Chondrocyte (in vitro differentiated cells): ENCODE measurements around the gene FAM83F. TPM values are rescaled to one million over a fixed set of nuclear protein-coding genes. Genes with fewer than 3 reads are reported as not detected.

Source experiments
- DNase-seq: peaks from one replicate; pipeline ENCODE4 v3.0.0; 2021; ENCODE audit warnings: mixed read lengths, low spot score
- H3K27ac Mint-ChIP-seq: one replicate; pipeline ENCODE4 v1.8.0; 2021; ENCODE audit warnings: mild to moderate bottlenecking, moderate library complexity, mixed read lengths; ENCODE audit not compliant: unreplicated experiment
- H3K27me3 Mint-ChIP-seq: 2 replicates; pipeline ENCODE4 v1.8.0; 2021; ENCODE audit warnings: low read depth, mixed read lengths
- H3K36me3 Mint-ChIP-seq: 2 replicates; pipeline ENCODE4 v1.8.0; 2021; ENCODE audit warnings: low read depth, mixed read lengths
- H3K4me1 Mint-ChIP-seq: 2 replicates; pipeline ENCODE4 v1.8.0; 2021; ENCODE audit warnings: low read depth, mild to moderate bottlenecking, mixed read lengths
- H3K4me3 Mint-ChIP-seq: one replicate; pipeline ENCODE4 v1.8.0; 2021; ENCODE audit warnings: mild to moderate bottlenecking, moderate library complexity, mixed read lengths; ENCODE audit not compliant: unreplicated experiment
- H3K9me3 Mint-ChIP-seq: 2 replicates; pipeline ENCODE4 v1.8.0; 2021; ENCODE audit warnings: low read depth, mixed read lengths
- total RNA-seq: library from RNA; stranded (reverse); gene quantifications from 3 replicates; pipeline ENCODE4 v1.2.1, GENCODE V29; 2021
- TF ChIP-seq, protein P1 (sequence below): fragments of 200-600 bp; sonication (generic); IDR thresholded peaks from 2 replicates; pipeline ENCODE4 v1.5.0; 2021; ENCODE audit warnings: antibody characterized with exemption, mild to moderate bottlenecking, moderate library complexity

Gene FAM83F
- total RNA-seq, 1 donor from 2014 or later, result 0.22 TPM

DNA sequence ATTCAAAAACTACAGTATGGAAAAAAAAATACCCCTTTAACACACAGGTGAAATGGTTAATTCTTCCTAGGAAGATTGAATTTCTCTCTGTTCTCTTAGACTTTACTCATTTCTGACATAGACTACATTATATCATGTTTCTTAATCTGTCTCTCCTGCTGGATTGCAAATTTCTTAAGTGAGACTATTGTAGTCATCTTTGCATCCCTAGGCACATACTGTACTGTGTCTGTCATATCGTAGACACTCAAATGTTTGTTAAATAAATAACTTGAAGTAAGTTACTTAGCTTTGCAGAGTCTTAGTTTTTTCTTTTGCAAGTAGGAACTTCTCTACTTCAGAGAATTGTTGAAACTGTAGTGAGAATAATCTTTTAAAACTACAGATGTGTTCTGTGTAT, 58.7 kb downstream of the FAM83F start:
- no peak for DNase-seq
- Mint-ChIP-seq H3K9me3 (no peaks in the 10 kb centered on the region), H3K4me3 (no peak overlapping the region), H3K4me1 (peaks cover 28% of the 10 kb centered on the region), H3K27me3 (no peaks in the 10 kb centered on the region), H3K36me3 (peaks cover 2% of the 10 kb centered on the region), H3K27ac (peak overlapping the region; percentile 74)
- TF ChIP-seq, protein P1, sequence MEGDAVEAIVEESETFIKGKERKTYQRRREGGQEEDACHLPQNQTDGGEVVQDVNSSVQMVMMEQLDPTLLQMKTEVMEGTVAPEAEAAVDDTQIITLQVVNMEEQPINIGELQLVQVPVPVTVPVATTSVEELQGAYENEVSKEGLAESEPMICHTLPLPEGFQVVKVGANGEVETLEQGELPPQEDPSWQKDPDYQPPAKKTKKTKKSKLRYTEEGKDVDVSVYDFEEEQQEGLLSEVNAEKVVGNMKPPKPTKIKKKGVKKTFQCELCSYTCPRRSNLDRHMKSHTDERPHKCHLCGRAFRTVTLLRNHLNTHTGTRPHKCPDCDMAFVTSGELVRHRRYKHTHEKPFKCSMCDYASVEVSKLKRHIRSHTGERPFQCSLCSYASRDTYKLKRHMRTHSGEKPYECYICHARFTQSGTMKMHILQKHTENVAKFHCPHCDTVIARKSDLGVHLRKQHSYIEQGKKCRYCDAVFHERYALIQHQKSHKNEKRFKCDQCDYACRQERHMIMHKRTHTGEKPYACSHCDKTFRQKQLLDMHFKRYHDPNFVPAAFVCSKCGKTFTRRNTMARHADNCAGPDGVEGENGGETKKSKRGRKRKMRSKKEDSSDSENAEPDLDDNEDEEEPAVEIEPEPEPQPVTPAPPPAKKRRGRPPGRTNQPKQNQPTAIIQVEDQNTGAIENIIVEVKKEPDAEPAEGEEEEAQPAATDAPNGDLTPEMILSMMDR, result no peak

DNA sequence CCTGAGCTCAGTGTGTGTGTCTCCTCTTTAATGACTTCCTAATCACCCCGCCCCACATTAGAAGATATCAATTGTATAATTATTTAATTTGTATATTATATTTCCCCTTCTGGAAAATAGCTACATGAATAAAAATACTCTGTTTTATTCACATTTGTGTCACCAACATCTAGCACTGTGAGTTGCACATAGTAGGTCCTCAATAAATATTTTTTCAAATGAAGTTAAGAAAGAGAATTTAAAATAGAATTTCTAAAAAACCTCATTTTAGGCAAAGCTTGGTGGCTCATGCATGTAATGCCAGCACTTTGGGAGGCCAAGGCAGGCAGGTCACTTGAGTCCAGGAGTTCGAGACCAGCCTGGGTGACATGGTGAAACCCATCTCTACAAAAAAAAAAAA, 59.7 kb downstream of the FAM83F start:
- Mint-ChIP-seq H3K4me3 (no peak overlapping the region), H3K9me3 (no peaks in the 10 kb centered on the region)
- TF ChIP-seq, protein P1, result no peak

DNA sequence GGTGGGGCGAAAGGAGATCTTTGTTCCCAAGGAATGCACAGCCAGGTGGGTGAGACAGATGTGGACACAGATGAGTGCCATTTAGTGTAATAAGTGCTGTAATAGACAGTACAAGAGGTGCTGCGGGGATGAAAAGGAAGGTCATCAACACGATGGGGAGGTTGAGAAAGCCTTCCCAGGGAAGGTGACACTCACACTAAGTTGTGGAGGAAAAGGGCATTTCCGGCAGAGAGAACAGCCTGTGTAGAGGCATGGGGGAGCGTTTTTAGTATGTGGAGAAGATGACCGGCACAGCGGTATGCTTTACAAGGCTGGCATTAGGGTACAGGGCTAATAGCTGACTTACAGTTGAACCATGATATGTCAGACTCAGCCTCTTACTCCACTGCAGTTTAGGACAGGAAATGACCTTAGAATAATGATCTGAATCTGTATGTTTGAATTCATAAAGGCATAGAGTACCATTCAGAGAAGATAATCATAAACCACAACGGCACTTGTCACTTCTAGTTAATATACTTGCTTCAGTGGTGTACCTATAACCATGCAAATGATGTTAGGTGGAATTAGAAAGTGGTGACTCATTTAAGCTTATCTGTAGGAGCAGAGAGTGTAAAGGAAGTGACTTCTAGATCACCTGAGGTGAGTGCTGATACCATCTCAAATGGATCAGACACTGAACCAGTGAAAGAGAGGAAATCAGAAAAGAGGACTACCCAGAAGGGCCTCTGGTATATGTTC, 60.6 kb downstream of the FAM83F start:
- Mint-ChIP-seq H3K4me1 (peaks cover 35% of the 10 kb centered on the region), H3K27ac (no peak overlapping the region), H3K4me3 (no peak overlapping the region), H3K27me3 (no peaks in the 10 kb centered on the region), H3K36me3 (peaks cover 2% of the 10 kb centered on the region), H3K9me3 (no peaks in the 10 kb centered on the region)
- TF ChIP-seq, protein P1, result no peak
- no peak for DNase-seq

More for the DNA sequence above, 59.7 kb downstream of the FAM83F start:
- H3K36me3 Mint-ChIP-seq, result peaks cover 2% of the 10 kb centered on the region
- peak overlapping the region; percentile 64 for H3K27ac Mint-ChIP-seq
- no peak for DNase-seq
- peaks cover 35% of the 10 kb centered on the region for H3K4me1 Mint-ChIP-seq
- H3K27me3 Mint-ChIP-seq, result no peaks in the 10 kb centered on the region

DNA sequence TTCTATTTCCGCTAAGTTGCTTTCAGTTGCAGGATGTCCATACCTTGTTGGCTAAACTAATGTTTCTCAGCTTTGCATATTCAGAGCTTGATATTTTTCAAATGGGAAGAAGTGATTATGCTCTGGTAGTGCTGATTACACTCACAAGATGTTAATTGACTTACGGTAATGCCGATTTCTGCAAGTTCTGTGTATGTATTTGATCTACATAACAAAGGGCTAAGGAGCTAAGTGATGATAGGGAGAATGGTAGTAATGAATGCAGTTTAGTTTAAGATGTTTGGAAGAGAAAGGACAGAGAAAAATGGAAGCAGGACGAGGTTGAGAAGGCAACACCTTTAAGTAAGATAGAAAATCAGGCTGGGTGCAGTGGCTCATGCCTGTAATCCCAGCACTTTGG, 61.4 kb downstream of the FAM83F start:
- TF ChIP-seq, protein P1, result no peak
- Mint-ChIP-seq H3K27me3 (no peaks in the 10 kb centered on the region), H3K9me3 (no peaks in the 10 kb centered on the region), H3K36me3 (peaks cover 2% of the 10 kb centered on the region), H3K27ac (no peak overlapping the region), H3K4me3 (no peak overlapping the region), H3K4me1 (peaks cover 34% of the 10 kb centered on the region)
- DNase-seq, result no peak

DNA sequence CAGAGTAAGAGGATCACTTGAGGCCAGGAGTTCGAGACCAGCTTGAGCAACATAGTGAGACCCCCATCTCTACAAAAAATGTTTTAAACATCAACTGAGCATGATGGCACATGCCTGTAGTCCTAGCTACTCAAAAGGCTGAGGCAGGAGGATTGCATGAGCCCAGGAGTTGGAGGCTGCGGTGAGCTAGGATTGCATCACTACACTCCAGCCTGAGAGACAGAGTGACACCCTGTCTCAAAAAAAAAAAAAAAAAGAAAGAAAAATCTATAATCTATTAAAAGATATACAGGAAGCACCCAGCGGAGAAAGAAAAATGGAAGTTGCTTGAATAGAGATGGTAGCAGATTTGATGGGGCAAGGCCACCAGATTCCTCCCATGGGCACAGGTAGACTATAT, 61.8 kb downstream of the FAM83F start:
- DNase-seq, result no peak
- H3K4me1 Mint-ChIP-seq, result peaks cover 30% of the 10 kb centered on the region
- TF ChIP-seq, protein P1, result no peak
- no peak overlapping the region for H3K27ac Mint-ChIP-seq
- H3K27me3 Mint-ChIP-seq, result no peaks in the 10 kb centered on the region
- H3K4me3 Mint-ChIP-seq, result no peak overlapping the region
- H3K36me3 Mint-ChIP-seq, result peaks cover 2% of the 10 kb centered on the region
- no peaks in the 10 kb centered on the region for H3K9me3 Mint-ChIP-seq
